GM12878 (cell line): ENCODE data around the gene OCA2. TPM values are rescaled to one million over a fixed set of nuclear protein-coding genes. Genes with fewer than 3 reads are reported as not detected.
"Not testable (repeated sequence)": the region's sequence is repeated elsewhere in the genome, so short reads cannot be mapped to it uniquely, and the experiment has no call there.

Source experiments
- ATAC-seq: fragments of 200-7000 bp; cut with Tn5 transposase; 3 replicates; pipeline ENCODE4 v1.9.1; 2020; ENCODE audit warnings: mild to moderate bottlenecking, moderate library complexity
- BruUV-seq: library from RNA; stranded (reverse); fragments of 400-500 nt; replicated peaks from 2 replicates; lab custom pipeline; 2021; lab: Mats Ljungman, UMichigan
- CTCF ChIA-PET: fragments of 300-600 bp; sonication (Branson Sonifier 250); formaldehyde crosslinking; extraction: SDS; loops from one replicate; lab custom pipeline; 2021; ENCODE audit warnings: inconsistent platforms; lab: Yijun Ruan, JAX
- POLR2A ChIA-PET: fragments of 350-600 bp; formaldehyde crosslinking; extraction: SDS; loops from one replicate; lab custom pipeline; 2021; ENCODE audit warnings: inconsistent platforms; lab: Charles Lee
- RAD21 ChIA-PET: fragments of 300-600 bp; sonication (Branson Sonifier 250); formaldehyde crosslinking; loops from one replicate; lab custom pipeline; 2023; ENCODE audit warnings: antibody characterized with exemption; ENCODE audit not compliant: unreplicated experiment; lab: Charles Lee
- SMC1A ChIA-PET: fragments of 300-600 bp; sonication (Branson Sonifier 250); formaldehyde crosslinking; loops from one replicate; lab custom pipeline; 2023; ENCODE audit not compliant: unreplicated experiment, uncharacterized antibody; lab: Charles Lee
- DNase-seq: peaks from one replicate; pipeline ENCODE4 v3.0.0-alpha.2; 2011; ENCODE audit warnings: low read depth, low spot score
- FAIRE-seq: peaks from 3 replicates; lab custom pipeline; 2011; peaks lifted over from hg19 to GRCh38; lab: Jason Lieb, UNC
- H2AFZ ChIP-seq: 2 replicates; pipeline ENCODE4 v1.6.0; 2011; ENCODE audit warnings: low read depth, low read length, control low read depth; ENCODE audit not compliant: control insufficient read depth
- H3K27ac ChIP-seq: 2 replicates; pipeline ENCODE4 v1.5.1; 2011; ENCODE audit warnings: control low read depth; ENCODE audit not compliant: control insufficient read depth, insufficient read depth
- H3K27me3 ChIP-seq, 2 experiments: replicated peaks in 1 of 2; 2 replicates each; pipeline versions ENCODE4 v1.6.0 to v1.6.1; 2011; ENCODE audit warnings: low read length in 1 of 2; ENCODE audit not compliant: control insufficient read depth in 2 of 2, insufficient read depth in 2 of 2
- H3K36me3 ChIP-seq, 2 experiments: 2 replicates each; pipeline ENCODE4 v1.5.1; 2011; ENCODE audit warnings: low read length in 1 of 2; ENCODE audit not compliant: control insufficient read depth in 2 of 2, insufficient read depth in 2 of 2
- H3K4me1 ChIP-seq: 2 replicates; pipeline ENCODE4 v1.6.1; 2011; ENCODE audit warnings: mild to moderate bottlenecking, low read length, moderate library complexity, mixed read lengths; ENCODE audit not compliant: control insufficient read depth, insufficient read depth
- H3K4me2 ChIP-seq: 2 replicates; pipeline ENCODE4 v1.6.0; 2011; ENCODE audit warnings: control low read depth; ENCODE audit not compliant: control insufficient read depth, insufficient read depth
- H3K4me3 ChIP-seq: fragments of 200-600 bp; sonication (generic); 2 replicates; pipeline ENCODE4 v1.5.1; 2016
- H3K79me2 ChIP-seq: 2 replicates; pipeline ENCODE4 v1.6.0; 2011; ENCODE audit warnings: low read length; ENCODE audit not compliant: control insufficient read depth, insufficient read depth
- H3K9ac ChIP-seq: 2 replicates; pipeline ENCODE4 v1.8.0; 2011; ENCODE audit warnings: low read length, control low read depth, mixed read lengths; ENCODE audit not compliant: control insufficient read depth, insufficient read depth
- H3K9me3 ChIP-seq: replicated peaks from 3 replicates; pipeline ENCODE4 v1.5.1; 2011; ENCODE audit warnings: mild to moderate bottlenecking, low read length; ENCODE audit not compliant: control insufficient read depth, insufficient read depth
- H4K20me1 ChIP-seq: 2 replicates; pipeline ENCODE4 v1.6.0; 2011; ENCODE audit not compliant: control insufficient read depth, insufficient read depth
- CEBPZ ChIP-seq: fragments of 150-350 bp; IDR thresholded peaks from 2 replicates; pipeline ENCODE4 v1.6.1; 2016; ENCODE audit warnings: low read depth, low read length
- KAT2A ChIP-seq: conservative IDR thresholded peaks from 2 replicates; pipeline ENCODE4 v1.6.1; 2011; ENCODE audit warnings: low read depth, low read length; ENCODE audit not compliant: control insufficient read depth
- RCOR1 ChIP-seq: conservative IDR thresholded peaks from 2 replicates; pipeline ENCODE4 v1.6.1; 2012; ENCODE audit warnings: low read depth, low read length, improper control_type of control experiment
- ZSCAN29 ChIP-seq: fragments of 450-650 bp; IDR thresholded peaks from 2 replicates; pipeline ENCODE4 v1.6.1; 2017; ENCODE audit warnings: mild to moderate bottlenecking, moderate library complexity
- WGBS: methylation state at CpG from one replicate; pipeline ENCODE4 v1.1.6; 2016; ENCODE audit warnings: low lambda C conversion rate; ENCODE audit not compliant: insufficient replicate concordance, insufficient coverage; ENCODE audit errors: missing lambda C conversion rate; 5-methylcytosine and 5-hydroxymethylcytosine counted together
- in situ Hi-C: fragments of 300-500 bp; cut with MboI; formaldehyde crosslinking; loops from 9 replicates; pipeline ENCODE4 v1.14.3; 2018; ENCODE audit warnings: mixed read lengths
- intact Hi-C: fragments of 100-400 bp; cut with micrococcal nuclease; formaldehyde crosslinking; loops from one replicate; pipeline ENCODE4 v1.14.2; 2022; ENCODE audit not compliant: unreplicated experiment
- polyA plus RNA-seq, 11 experiments: library from polyadenylated mRNA; depleted of rRNA in 4 of 11; unstranded in 6 of 11; stranded (reverse) in 5 of 11; fragments of >200 nt; fragmentation: Nextera tagmentation in 4 of 11; fragmentation: Illumina TruSeq in 1 of 11; extraction: Ambion mirVana in 4 of 11; extraction: Trizol in 1 of 11; gene quantifications; 1 replicate in 1 of 11; 2 replicates in 10 of 11; pipeline versions ENCODE4 v1.2.1 to v1.2.3, GENCODE V29; 2011 to 2016; ENCODE audit warnings: inconsistent platforms in 2 of 11, missing spikeins in 2 of 11, low read depth in 1 of 11
- total RNA-seq, 4 experiments: library from RNA; depleted of rRNA in 3 of 4; stranded (reverse); fragments of >200 nt in 3 of 4; fragmentation: Illumina TruSeq in 1 of 4; extraction: Trizol in 1 of 4; gene quantifications; 2 replicates each; pipeline versions ENCODE4 v1.2.1 to v1.2.3, GENCODE V29; 2013 to 2021

Gene OCA2
- total and polyA plus RNA-seq, 10 of the 15 experiments (the other 5 are each of a cell fraction or from before 2014, with no cell fraction given), result 0.04 to 1.8 TPM; not detected in 8

DNA sequence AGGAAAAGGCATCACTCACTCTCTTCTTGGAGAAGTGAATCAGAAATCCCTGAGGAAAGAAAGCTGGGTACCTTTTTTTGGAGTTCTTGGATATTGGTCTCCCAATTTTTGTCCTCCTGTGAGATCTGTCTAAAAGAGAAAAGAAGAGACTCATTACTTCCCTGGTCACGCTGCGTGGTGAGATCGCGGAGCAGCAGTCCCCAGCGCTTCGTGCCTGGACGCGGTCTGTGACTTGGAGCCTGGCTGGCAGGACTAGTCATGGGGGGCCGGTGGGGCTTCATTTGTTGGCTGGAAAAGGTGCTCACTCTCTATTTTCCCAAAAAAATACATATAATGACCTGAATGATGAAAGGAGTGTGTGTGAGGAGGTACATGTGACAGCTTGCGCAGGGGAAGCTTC is 144.0 kb downstream of the OCA2 start:
- no TSS peak for BruUV-seq
- Histone ChIP-seq H3K9me3 (no peaks in the 10 kb centered on the region; the same call in 2 of the 3 replicates), H3K27ac (no peak overlapping the region), H3K79me2 (no peaks in the 10 kb centered on the region), H3K4me3 (no peak overlapping the region), H3K27me3 (no peaks in the 10 kb centered on the region), H3K9ac (no peak overlapping the region), H4K20me1 (no peaks in the 10 kb centered on the region), H3K4me2 (no peak overlapping the region), H3K36me3 (no peaks in the 10 kb centered on the region), H2AFZ (no peak overlapping the region), H3K4me1 (no peaks in the 10 kb centered on the region)
- in situ Hi-C loops, result no loop called here
- DNase-seq, result no peak
- 65% methylated on average over 10 of the region's 10 CpGs for WGBS
- ATAC-seq, result no peak
- ChIA-PET POLR2A (no interaction called here), SMC1A (no interaction called here), CTCF (no interaction called here), RAD21 (no interaction called here)
- FAIRE-seq, result no peak
- intact Hi-C loops, result no loop called here
- TF ChIP-seq RCOR1, result no peak
- no peak for TF ChIP-seq KAT2A
- no peak for TF ChIP-seq ZSCAN29
- no peak for TF ChIP-seq CEBPZ
- TF ChIP-seq, all 136 proteins: peak for 0

DNA sequence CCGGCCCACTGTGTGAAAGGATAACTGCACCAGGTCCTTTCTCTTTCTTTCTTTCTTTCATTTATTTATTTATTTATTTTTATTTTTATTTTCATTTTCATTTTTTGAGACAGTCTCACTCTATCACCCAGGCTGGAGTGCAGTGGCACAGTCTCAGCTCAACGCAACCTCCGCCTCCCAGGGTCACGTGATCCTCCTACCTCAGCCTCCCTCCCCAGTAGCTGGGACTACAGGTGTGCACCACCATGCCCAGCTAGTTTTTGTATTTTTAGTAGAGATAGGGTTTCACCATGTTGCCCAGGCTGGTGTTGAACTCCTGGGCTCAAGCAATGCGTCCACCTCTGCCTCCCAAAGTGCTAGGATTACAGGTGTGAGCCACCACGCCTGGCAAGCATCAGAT is 146.5 kb downstream of the OCA2 start:
- BruUV-seq, result not testable (repeated sequence)

More for the DNA sequence above, 146.5 kb downstream of the OCA2 start:
- H3K9me3 ChIP-seq, H4K20me1 ChIP-seq, H3K4me1 ChIP-seq, H2AFZ ChIP-seq, H3K27ac ChIP-seq, H3K27me3 ChIP-seq, intact Hi-C loops, H3K9ac ChIP-seq, RAD21 ChIA-PET, POLR2A ChIA-PET, CTCF ChIA-PET, ATAC-seq, SMC1A ChIA-PET, H3K79me2 ChIP-seq, in situ Hi-C loops, H3K4me3 ChIP-seq, FAIRE-seq, H3K36me3 ChIP-seq, DNase-seq, H3K4me2 ChIP-seq: not testable (repeated sequence)
- WGBS, result 58% methylated on average over 6 of the region's 6 CpGs
